DMS114 treated with DMSO at 0.1 percent for 48 hours (cell line): Measurements from ENCODE around the gene MBP.

Experiments used
- DNase-seq: peaks from one replicate; lab custom pipeline; 2025; ENCODE audit not compliant: unreplicated experiment; lab: John Stamatoyannopoulos, UW

Gene MBP

DNA sequence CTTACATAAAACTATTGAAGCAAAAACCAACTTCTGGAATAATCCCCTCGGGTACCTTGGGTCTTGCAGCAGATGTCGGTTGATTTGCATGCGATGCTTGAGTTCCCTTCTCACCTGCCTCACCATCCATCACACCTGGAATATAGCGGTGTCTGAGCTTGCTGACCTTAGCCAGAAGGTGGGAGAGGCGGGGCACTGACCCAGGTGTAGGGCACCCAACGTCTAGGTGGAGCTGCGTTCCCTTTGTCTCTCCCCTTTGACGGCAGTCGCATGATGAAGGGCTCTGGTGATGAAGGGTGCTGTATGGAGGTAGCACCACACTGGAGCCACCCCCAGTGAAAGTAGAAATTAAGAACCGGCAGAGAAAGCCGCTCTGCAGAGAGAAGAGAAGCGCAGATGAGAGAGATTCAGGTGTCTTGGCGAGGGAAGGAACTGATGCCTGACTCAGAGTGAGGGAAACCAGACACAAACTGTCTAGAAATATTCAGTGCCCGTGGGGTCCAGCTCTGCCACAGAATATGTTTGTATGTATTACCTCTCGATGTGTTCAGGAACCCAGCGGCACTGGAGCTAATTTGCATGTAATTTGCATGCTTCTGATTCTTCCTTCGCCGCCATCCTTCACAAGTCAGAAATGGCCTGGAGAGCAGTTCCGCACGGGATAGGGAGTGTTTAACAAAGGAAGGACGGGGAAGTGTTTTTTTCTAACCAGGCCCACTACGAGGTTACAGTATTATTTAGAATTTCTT, 19.4 kb upstream of the MBP start:
- no peak for DNase-seq

DNA sequence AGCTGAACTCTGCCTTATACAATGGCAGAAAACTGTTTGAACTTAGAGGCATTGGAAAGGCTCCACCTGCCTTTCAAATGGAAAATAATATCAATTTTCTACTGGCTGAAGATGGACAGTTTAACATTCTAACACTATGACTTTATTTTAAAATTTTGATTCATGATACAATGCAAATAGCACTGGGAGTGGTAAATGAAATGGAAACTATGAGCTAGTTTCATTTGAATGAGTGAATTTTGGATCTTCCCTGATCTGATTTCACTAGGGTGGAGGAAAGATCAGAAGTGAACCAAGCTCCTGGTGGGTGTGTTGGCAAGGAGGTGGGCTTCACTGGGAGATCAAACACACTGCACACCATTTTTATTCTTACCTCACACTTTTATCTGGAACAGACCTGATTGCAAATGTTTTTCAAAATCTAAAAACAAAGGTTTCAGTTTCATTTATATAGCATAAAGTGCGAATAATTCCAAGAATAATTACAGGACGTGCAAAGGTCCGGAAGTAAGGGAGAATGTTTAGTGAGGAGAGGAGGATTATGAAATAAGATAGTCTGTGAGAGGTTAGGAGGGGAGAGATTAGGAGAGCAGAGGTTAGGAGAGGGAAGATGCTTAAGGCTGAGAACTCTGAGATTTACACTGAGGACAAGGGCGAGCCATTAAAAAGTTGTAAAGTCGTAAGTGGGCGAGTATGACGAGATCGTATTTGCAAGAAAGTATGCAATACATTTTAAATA, 18.6 kb upstream of the MBP start:
- no peak for DNase-seq

DNA sequence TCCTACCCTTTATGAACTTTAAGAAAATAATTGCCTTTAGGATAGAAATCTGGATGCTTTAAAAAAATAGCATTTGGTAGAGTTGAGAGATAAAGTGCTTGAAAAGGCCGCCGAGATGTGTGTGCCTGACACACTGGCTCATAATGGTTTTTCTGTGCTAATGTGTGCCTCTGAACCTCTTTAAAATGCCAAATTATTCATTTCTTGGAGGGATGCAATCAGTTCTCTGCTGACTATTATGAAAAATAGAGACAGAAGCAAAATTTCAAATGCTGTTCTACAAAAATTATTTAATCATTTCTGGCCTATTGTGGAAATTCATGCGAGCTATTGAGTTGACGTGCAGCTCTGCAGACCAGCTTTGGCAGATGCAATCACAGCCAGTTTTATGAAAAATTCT, 18.0 kb upstream of the MBP start:
- no peak for DNase-seq

GRCh38 chr18:77148289-77148688, 15.7 kb upstream of the MBP start:
- DNase-seq = no peak

DNA sequence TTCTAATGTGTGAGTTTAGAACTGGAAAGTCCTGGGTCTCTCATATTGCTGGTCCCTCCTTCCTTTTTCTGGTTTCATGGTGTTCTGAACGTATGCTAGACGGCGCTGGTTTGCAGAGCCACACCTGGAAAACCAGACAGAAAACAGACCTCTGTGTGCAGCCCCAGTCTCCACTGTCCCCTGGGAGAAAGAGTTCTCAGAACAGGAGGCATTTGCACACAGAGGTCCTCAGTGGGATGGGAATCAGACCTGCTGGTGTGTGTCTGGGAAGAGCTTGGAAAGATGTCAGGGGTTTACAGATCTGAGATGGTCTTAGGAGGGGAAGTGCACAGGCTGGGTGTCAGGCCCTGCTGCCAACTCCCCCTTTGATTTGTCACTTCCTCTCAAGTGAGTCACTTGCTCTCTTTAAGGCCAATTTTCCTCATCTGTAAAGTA, 14.9 kb upstream of the MBP start:
- DNase-seq = no peak

GRCh38 chr18:77146249-77147080, 13.9 kb upstream of the MBP start:
- DNase-seq = no peak

DNA sequence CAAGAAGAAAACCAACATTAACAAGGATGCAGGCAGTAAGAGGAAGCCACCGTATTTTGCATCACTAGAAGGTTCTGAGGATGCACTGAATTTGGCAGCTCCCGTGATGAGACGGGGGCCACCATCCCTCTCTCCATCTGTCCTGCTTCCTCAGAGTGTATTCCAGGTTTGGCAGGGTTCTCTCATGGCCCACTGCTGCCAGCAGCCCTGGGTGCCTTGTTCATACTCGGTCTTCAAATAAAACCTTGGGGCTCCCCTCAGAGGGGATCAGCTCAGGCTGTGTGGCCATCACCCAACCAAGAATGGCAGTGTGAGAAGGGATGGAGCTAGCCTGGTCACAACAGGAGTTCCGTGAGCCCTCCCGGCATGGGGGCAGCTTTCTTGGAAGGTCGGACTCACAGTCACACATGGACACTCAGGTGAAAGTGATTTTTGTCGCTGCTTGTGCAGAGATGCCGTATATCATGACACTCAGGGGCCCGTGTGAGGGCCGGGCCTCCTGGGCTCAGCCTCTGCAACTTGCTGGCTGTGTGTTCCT, 12.8 kb upstream of the MBP start:
- no peak for DNase-seq

GRCh38 chr18:77144451-77145118, 12.0 kb upstream of the MBP start:
- DNase-seq = no peak

GRCh38 chr18:77144046-77144445, 11.5 kb upstream of the MBP start:
- DNase-seq = no peak

DNA sequence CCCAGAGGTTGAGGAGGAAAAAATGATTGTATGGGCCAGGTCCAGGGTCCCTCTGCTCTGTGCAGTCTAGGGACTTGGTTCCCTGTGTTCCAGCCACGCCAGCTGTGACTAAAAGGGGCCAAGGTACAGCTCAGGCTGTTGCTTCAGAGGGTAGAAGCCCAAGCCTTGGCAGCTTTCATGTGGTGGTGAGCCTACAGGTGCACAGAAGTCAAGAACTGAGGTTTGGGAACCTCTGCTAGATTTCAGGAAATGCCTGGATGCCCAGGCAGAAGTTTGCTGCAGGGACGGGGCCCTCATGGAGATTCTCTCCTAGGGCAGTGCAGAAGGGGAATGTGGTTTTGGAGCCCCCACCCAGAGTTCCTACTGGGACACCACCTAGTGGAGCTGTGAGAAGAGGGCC, 10.6 kb upstream of the MBP start:
- DNase-seq = no peak

DNA sequence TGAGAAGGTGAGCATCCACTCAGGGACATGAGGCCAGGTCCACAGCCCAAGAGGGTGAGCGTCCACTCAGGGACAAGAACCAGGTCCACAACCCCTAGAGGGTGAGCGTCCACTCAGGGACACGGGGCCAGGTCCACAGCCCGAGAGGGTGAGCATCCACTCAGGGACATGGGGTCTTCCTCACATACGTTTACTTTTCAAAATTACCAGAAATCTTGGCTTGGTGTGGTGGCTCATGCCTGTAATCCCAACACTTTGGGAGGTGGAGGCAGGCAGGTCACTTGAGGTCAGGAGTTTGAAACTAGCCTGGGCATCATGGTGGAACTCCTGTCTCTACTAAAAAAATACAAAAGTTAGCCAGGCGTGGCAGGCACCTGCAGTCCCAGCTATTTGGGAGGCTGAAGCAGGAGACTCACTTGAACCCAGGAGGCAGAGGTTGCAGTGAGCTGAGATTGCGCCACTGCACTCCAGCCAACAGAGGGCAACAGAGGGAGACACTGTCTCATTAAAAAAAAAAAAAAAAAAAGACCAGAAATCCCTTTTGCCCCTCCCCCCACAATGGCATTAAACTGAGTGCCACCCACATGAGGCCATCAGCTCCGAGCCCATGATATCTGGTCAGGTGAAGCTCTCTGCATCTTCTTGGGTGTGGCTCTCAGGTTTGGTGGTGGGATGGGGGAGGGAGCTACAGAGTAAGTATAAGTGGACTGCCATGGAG, 9.0 kb upstream of the MBP start:
- DNase-seq = no peak

DNA sequence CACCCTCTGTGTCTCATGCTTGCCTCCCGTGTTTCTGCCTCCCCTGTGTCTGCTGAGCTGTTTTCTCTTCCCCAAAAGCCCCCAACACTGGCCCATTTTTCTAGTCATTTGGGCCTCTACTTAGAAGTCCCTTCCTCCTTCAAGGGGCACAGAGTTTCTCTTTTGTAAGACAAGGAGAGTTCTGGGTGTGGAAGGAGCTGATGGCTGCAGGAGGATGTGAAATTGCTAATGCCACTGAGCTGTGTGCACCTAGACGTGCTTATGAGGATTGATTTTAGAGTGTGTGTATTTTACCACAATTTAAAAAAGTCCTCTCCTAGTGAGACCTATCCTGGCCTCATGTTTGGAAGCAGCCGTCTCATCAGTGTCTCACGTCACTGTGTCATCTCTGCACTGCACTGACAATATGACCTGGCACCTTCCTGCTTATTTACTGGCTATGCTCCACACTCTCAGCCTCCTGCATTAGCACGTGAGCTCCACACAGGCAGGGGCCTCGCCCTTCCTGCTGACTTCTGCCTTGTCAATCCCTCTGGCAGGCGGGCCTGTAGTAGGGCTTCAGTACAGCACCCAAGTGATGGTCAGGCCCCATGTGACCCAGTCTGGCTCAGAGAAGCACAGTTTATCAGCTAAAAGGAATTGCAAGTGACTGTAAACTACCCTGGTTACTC, 8.0 kb upstream of the MBP start:
- no peak for DNase-seq

DNA sequence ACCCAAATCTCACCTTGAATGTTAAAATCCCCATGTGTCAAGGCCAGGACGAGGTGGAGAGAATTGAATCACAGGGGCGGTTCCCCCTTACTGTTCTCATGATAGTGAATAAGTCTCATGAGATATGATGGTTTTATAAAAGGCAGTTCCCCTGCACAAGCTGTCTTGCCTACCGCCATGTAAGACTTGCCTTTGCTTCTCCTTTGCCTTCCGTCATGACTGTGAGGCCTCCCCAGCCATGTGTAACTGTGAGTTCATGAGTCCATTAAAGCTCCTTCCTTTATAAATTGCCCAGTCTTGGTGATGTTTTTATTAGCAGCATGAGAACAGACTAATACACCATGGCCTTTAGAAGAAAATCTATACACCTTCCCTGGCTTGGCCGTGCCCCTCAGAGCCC, 7.4 kb upstream of the MBP start:
- DNase-seq = no peak

- DNase-seq = no peak
Measured at GRCh38 chr18:77139619-77140018, 7.0 kb upstream of the MBP start.

DNA sequence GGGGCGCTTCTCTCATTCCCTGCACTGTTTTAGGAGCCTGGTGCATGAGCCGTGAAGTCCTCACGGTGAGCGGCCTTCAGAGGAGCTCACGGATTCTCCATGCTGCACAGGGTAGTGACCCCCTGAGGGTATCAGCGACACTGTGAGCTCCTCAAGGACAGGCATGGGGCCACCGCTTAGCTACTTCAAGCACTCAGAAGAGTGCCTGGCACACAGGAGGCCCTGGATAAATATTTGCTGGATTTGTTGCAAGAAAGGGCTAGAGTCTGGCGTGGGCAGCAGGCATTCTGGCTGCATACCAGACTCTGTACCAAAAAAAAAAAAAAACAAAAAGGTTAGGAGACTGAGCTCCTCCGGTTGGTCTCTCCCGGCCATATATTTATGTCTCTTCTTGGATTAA, 5.7 kb upstream of the MBP start:
- no peak for DNase-seq

GRCh38 chr18:77137851-77138250, 5.3 kb upstream of the MBP start:
- DNase-seq = no peak

- DNase-seq = no peak
Measured at GRCh38 chr18:77136871-77137665, 4.5 kb upstream of the MBP start.

GRCh38 chr18:77136076-77136718, 3.6 kb upstream of the MBP start:
- no peak for DNase-seq
